ENCODE results near the gene IL1R1. TPM values are rescaled to one million over a fixed set of nuclear protein-coding genes. Genes with fewer than 3 reads are reported as not detected.

Gene IL1R1
- total RNA-seq, 1 experiment from 2014 or later, result 0.39 TPM

GRCh38 chr2:102145934-102146333 lies 3.4 kb downstream of the IL1R1 start:
- Histone ChIP-seq H3K4ac (ENCODE audit: low read depth, low read length) (no peak overlapping the region), H3K14ac (ENCODE audit: insufficient read depth, low read length) (no peak overlapping the region), H3K18ac (ENCODE audit: insufficient read length, low read depth, low read length) (no peak overlapping the region), H3K9me3 (ENCODE audit: control insufficient read depth, low read depth, low read length) (no peaks in the 10 kb centered on the region), H3K27me3 (ENCODE audit: insufficient read depth, low read length) (peaks cover 6% of the 10 kb centered on the region; the same call in 1 of the 2 replicates), H3K4me1 (ENCODE audit: insufficient read depth, low read length) (no peaks in the 10 kb centered on the region), H2BK5ac (ENCODE audit: insufficient read length, low read length) (no peak overlapping the region), H3K9ac (ENCODE audit: extremely low read depth, insufficient read length, low read length) (no peak overlapping the region), H4K8ac (replicated peaks; ENCODE audit: insufficient read length, low read depth, low read length) (no peak overlapping the region), H3K79me1 (ENCODE audit: insufficient read depth, low read depth, low read length, poor library complexity, severe bottlenecking) (no peaks in the 10 kb centered on the region), H4K91ac (ENCODE audit: insufficient read length, low read depth, low read length) (no peak overlapping the region), H3K56ac (ENCODE audit: insufficient read length, low read depth, low read length) (no peak overlapping the region), H3T11ph (ENCODE audit: low read length) (no peak overlapping the region), H2BK20ac (ENCODE audit: low read depth, low read length, poor library complexity, severe bottlenecking) (no peak overlapping the region), H3K4me2 (ENCODE audit: insufficient read depth, insufficient read length, low read length) (no peak overlapping the region), H2AK5ac (ENCODE audit: insufficient read length, low read length) (no peak overlapping the region), H3K27ac (ENCODE audit: insufficient read length, low read depth, low read length) (no peak overlapping the region), H3K23me2 (ENCODE audit: insufficient read length, low read depth, low read length, poor library complexity, severe bottlenecking) (peaks cover 3% of the 10 kb centered on the region), H2AFZ (ENCODE audit: low read length) (no peak overlapping the region), H3K79me2 (ENCODE audit: insufficient read depth, low read length) (no peaks in the 10 kb centered on the region), H2BK120ac (ENCODE audit: low read depth, low read length, poor library complexity, severe bottlenecking) (no peak overlapping the region), H4K20me1 (ENCODE audit: control insufficient read depth, insufficient read depth, insufficient read length) (no peaks in the 10 kb centered on the region), H2BK15ac (ENCODE audit: low read depth, low read length) (no peak overlapping the region), H2BK12ac (ENCODE audit: insufficient read length, low read depth, low read length) (no peak overlapping the region), H4K5ac (ENCODE audit: insufficient read length, low read depth, low read length) (no peak overlapping the region), H3K23ac (ENCODE audit: insufficient read length, low read depth, low read length) (no peak overlapping the region)
- peaks cover 8 to 31% of the 10 kb centered on the region in 2 experiments for H3K9me3 Mint-ChIP-seq
- peaks cover 0 to 16% (median 2%) of the 10 kb centered on the region in 3 experiments; a peak in 3 of 7 replicates for H3K36me3 Mint-ChIP-seq (ENCODE audit: insufficient read depth in 1 of 3, low read depth in 3 of 3)
- no peak overlapping the region for H3K27ac Mint-ChIP-seq
- H3K4me3 Mint-ChIP-seq, result no peak overlapping the region
- peaks cover 51% of the 10 kb centered on the region for H3K27me3 Mint-ChIP-seq (ENCODE audit: low read depth)
- DNase-seq, result no peak
- peaks cover 17 to 19% of the 10 kb centered on the region in 2 experiments for H3K4me1 Mint-ChIP-seq
- TF ChIP-seq, protein P1, sequence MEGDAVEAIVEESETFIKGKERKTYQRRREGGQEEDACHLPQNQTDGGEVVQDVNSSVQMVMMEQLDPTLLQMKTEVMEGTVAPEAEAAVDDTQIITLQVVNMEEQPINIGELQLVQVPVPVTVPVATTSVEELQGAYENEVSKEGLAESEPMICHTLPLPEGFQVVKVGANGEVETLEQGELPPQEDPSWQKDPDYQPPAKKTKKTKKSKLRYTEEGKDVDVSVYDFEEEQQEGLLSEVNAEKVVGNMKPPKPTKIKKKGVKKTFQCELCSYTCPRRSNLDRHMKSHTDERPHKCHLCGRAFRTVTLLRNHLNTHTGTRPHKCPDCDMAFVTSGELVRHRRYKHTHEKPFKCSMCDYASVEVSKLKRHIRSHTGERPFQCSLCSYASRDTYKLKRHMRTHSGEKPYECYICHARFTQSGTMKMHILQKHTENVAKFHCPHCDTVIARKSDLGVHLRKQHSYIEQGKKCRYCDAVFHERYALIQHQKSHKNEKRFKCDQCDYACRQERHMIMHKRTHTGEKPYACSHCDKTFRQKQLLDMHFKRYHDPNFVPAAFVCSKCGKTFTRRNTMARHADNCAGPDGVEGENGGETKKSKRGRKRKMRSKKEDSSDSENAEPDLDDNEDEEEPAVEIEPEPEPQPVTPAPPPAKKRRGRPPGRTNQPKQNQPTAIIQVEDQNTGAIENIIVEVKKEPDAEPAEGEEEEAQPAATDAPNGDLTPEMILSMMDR (conservative IDR thresholded peaks at IDR 0.05), result no peak
- WGBS (ENCODE audit: extremely low coverage, insufficient read length, low lambda C conversion rate), result no CpG with 5 or more reads among the region's 4 CpGs
